Trophoblast cell (in vitro differentiated cells and primary cell): ENCODE data around the gene CLCN3.

Experiments used
- DNase-seq, 2 donors: peaks; one replicate each; pipeline ENCODE4 v3.0.0-alpha.2; 2016
- H2AFZ ChIP-seq: 2 replicates; pipeline ENCODE4 v1.6.1; 2013; ENCODE audit warnings: low read length, moderate library complexity, mild to moderate bottlenecking; ENCODE audit not compliant: insufficient read depth, poor library complexity
- H2AK5ac ChIP-seq: 2 replicates; pipeline ENCODE4 v1.6.1; 2013; ENCODE audit warnings: mild to moderate bottlenecking, low read length
- H2BK120ac ChIP-seq: 2 replicates; pipeline ENCODE4 v1.6.1; 2013; ENCODE audit warnings: low read length, mild to moderate bottlenecking, moderate library complexity; ENCODE audit not compliant: insufficient read depth, poor library complexity
- H2BK12ac ChIP-seq: 2 replicates; pipeline ENCODE4 v1.6.1; 2013; ENCODE audit warnings: mild to moderate bottlenecking, low read length, moderate library complexity
- H2BK5ac ChIP-seq: 2 replicates; pipeline ENCODE4 v1.6.1; 2013; ENCODE audit warnings: low read length, low read depth, moderate library complexity, mild to moderate bottlenecking; ENCODE audit not compliant: poor library complexity
- H3K14ac ChIP-seq: 2 replicates; pipeline ENCODE4 v1.6.1; 2013; ENCODE audit warnings: mild to moderate bottlenecking, low read length
- H3K18ac ChIP-seq: 2 replicates; pipeline ENCODE4 v1.6.1; 2013; ENCODE audit warnings: mild to moderate bottlenecking, low read length
- H3K23ac ChIP-seq: 2 replicates; pipeline ENCODE4 v1.6.1; 2013; ENCODE audit warnings: low read length
- H3K27ac ChIP-seq: 2 replicates; pipeline ENCODE4 v1.5.1; 2013; ENCODE audit warnings: low read depth, mild to moderate bottlenecking, inconsistent platforms, low read length, moderate library complexity
- H3K27me3 ChIP-seq: 2 replicates; pipeline ENCODE4 v1.6.1; 2013; ENCODE audit warnings: inconsistent platforms, mild to moderate bottlenecking, low read length, moderate library complexity; ENCODE audit not compliant: insufficient read depth
- H3K36me3 ChIP-seq, 2 experiments: 1 replicate in 1 of 2; 2 replicates in 1 of 2; pipeline ENCODE4 v1.6.1; 2013; ENCODE audit warnings: low read length in 2 of 2, mild to moderate bottlenecking in 2 of 2, moderate library complexity in 1 of 2; ENCODE audit not compliant: insufficient read depth in 2 of 2, control insufficient read depth in 1 of 2
- H3K4ac ChIP-seq: 2 replicates; pipeline ENCODE4 v1.6.1; 2013; ENCODE audit warnings: low read depth, mild to moderate bottlenecking, low read length, moderate library complexity
- H3K4me1 ChIP-seq, 2 experiments: 1 replicate in 1 of 2; 2 replicates in 1 of 2; pipeline ENCODE4 v1.6.1; 2013; ENCODE audit warnings: low read length in 2 of 2, mild to moderate bottlenecking in 2 of 2, moderate library complexity in 1 of 2; ENCODE audit not compliant: insufficient read depth in 2 of 2, control insufficient read depth in 1 of 2
- H3K4me2 ChIP-seq: 2 replicates; pipeline ENCODE4 v1.6.1; 2013; ENCODE audit warnings: inconsistent platforms, mild to moderate bottlenecking, low read length, moderate library complexity
- H3K4me3 ChIP-seq: 2 replicates; pipeline ENCODE4 v1.5.1; 2013; ENCODE audit warnings: mild to moderate bottlenecking, low read depth, low read length, inconsistent platforms
- H3K79me1 ChIP-seq: one replicate; pipeline ENCODE4 v1.6.1; 2013; ENCODE audit warnings: low read length
- H3K79me2 ChIP-seq: 2 replicates; pipeline ENCODE4 v1.6.1; 2013; ENCODE audit warnings: low read length, mild to moderate bottlenecking; ENCODE audit not compliant: control insufficient read depth, insufficient read depth, poor library complexity
- H3K9ac ChIP-seq: 2 replicates; pipeline ENCODE4 v1.6.1; 2013; ENCODE audit warnings: mild to moderate bottlenecking, low read length
- H3K9me3 ChIP-seq: 2 replicates; pipeline ENCODE4 v1.6.1; 2013; ENCODE audit warnings: low read depth, mild to moderate bottlenecking, control low read depth, inconsistent platforms, low read length; ENCODE audit not compliant: insufficient read depth
- H4K12ac ChIP-seq: 2 replicates; pipeline ENCODE4 v1.6.1; 2013; ENCODE audit warnings: low read depth, mild to moderate bottlenecking, low read length, moderate library complexity
- H4K8ac ChIP-seq: 2 replicates; pipeline ENCODE4 v1.6.1; 2013; ENCODE audit warnings: low read depth, mild to moderate bottlenecking, low read length, moderate library complexity
- H4K91ac ChIP-seq: one replicate; pipeline ENCODE4 v1.6.1; 2013; ENCODE audit warnings: low read depth, mild to moderate bottlenecking, low read length, moderate library complexity
- WGBS: extraction: QIAGEN DNeasy Blood & Tissue Kit; methylation state at CpG from one replicate; pipeline ENCODE4 v1.1.7; 2013; ENCODE audit warnings: missing lambda C conversion rate; ENCODE audit not compliant: insufficient read length, insufficient coverage; ENCODE audit errors: extremely low coverage; 5-methylcytosine and 5-hydroxymethylcytosine counted together

CLCN3 gene

GRCh38 chr4:169707958-169708643 is 87.7 kb downstream of the CLCN3 start:
- no peak overlapping the region for H2BK5ac ChIP-seq
- H2BK12ac ChIP-seq, result no peak overlapping the region
- H2AK5ac ChIP-seq, result no peak overlapping the region
- no peaks in the 10 kb centered on the region for H3K79me2 ChIP-seq
- peaks cover 0 to 2% of the 10 kb centered on the region in 2 experiments for H3K4me1 ChIP-seq
- no peaks in the 10 kb centered on the region for H3K79me1 ChIP-seq
- H3K9me3 ChIP-seq, result no peaks in the 10 kb centered on the region
- H4K91ac ChIP-seq, result no peak overlapping the region
- H3K4me2 ChIP-seq, result no peak overlapping the region
- no peak overlapping the region for H3K4ac ChIP-seq
- no peak overlapping the region for H3K9ac ChIP-seq
- no peak overlapping the region for H3K4me3 ChIP-seq
- H3K18ac ChIP-seq, result no peak overlapping the region
- DNase-seq, result no peak
- H2BK120ac ChIP-seq, result no peak overlapping the region
- peaks cover 7 to 10% of the 10 kb centered on the region in 2 experiments for H3K36me3 ChIP-seq
- H3K23ac ChIP-seq, result no peak overlapping the region
- whole genome bisulfite sequencing, result no CpG with 5 or more reads among the region's 2 CpGs
- H3K27me3 ChIP-seq, result no peaks in the 10 kb centered on the region
- H2AFZ ChIP-seq, result no peak overlapping the region
- H4K12ac ChIP-seq, result no peak overlapping the region
- no peak overlapping the region for H3K14ac ChIP-seq
- H3K27ac ChIP-seq, result no peak overlapping the region
- H4K8ac ChIP-seq, result no peak overlapping the region

GRCh38 chr4:169715826-169716225 is 95.4 kb downstream of the CLCN3 start:
- H3K14ac ChIP-seq, result no peak overlapping the region
- WGBS, result no CpG with 5 or more reads among the region's 2 CpGs
- H3K4me2 ChIP-seq, result no peak overlapping the region
- H3K4me1 ChIP-seq, result no peaks in the 10 kb centered on the region
- no peak overlapping the region for H3K4ac ChIP-seq
- H2BK120ac ChIP-seq, result no peak overlapping the region
- no peak overlapping the region for H4K8ac ChIP-seq
- H3K27ac ChIP-seq, result no peak overlapping the region
- no peak overlapping the region for H3K23ac ChIP-seq
- H3K79me2 ChIP-seq, result no peaks in the 10 kb centered on the region
- H3K9ac ChIP-seq, result no peak overlapping the region
- H3K4me3 ChIP-seq, result no peak overlapping the region
- no peak overlapping the region for H4K91ac ChIP-seq
- H3K27me3 ChIP-seq, result no peaks in the 10 kb centered on the region
- H2AFZ ChIP-seq, result no peak overlapping the region
- peaks cover 3 to 9% of the 10 kb centered on the region in 2 experiments for H3K36me3 ChIP-seq
- DNase-seq, result no peak
- no peaks in the 10 kb centered on the region for H3K9me3 ChIP-seq
- no peak overlapping the region for H4K12ac ChIP-seq
- no peak overlapping the region for H2BK12ac ChIP-seq
- no peak overlapping the region for H3K18ac ChIP-seq
- no peaks in the 10 kb centered on the region for H3K79me1 ChIP-seq
- H2AK5ac ChIP-seq, result no peak overlapping the region
- H2BK5ac ChIP-seq, result no peak overlapping the region

GRCh38 chr4:169716677-169717076 is 96.3 kb downstream of the CLCN3 start:
- no peaks in the 10 kb centered on the region for H3K27me3 ChIP-seq
- no peak overlapping the region for H3K4ac ChIP-seq
- H3K9ac ChIP-seq, result no peak overlapping the region
- no peak overlapping the region for H4K91ac ChIP-seq
- WGBS, result no CpG with 5 or more reads among the region's 1 CpG
- H3K4me3 ChIP-seq, result no peak overlapping the region
- no peak overlapping the region for H4K8ac ChIP-seq
- H3K27ac ChIP-seq, result no peak overlapping the region
- no peaks in the 10 kb centered on the region for H3K79me1 ChIP-seq
- no peak overlapping the region for H2BK120ac ChIP-seq
- H3K23ac ChIP-seq, result no peak overlapping the region
- no peak for DNase-seq
- H3K79me2 ChIP-seq, result no peaks in the 10 kb centered on the region
- H3K36me3 ChIP-seq, result peaks cover 3 to 9% of the 10 kb centered on the region in 2 experiments
- no peak overlapping the region for H2AFZ ChIP-seq
- H4K12ac ChIP-seq, result no peak overlapping the region
- H3K4me1 ChIP-seq, result no peaks in the 10 kb centered on the region
- H3K14ac ChIP-seq, result no peak overlapping the region
- H3K4me2 ChIP-seq, result no peak overlapping the region
- H3K18ac ChIP-seq, result no peak overlapping the region
- no peak overlapping the region for H2BK12ac ChIP-seq
- no peaks in the 10 kb centered on the region for H3K9me3 ChIP-seq
- no peak overlapping the region for H2AK5ac ChIP-seq
- no peak overlapping the region for H2BK5ac ChIP-seq

- Histone ChIP-seq H3K23ac (no peak overlapping the region), H3K4me2 (no peak overlapping the region), H4K12ac (no peak overlapping the region), H3K79me1 (no peaks in the 10 kb centered on the region), H4K91ac (no peak overlapping the region), H3K9ac (no peak overlapping the region), H4K8ac (no peak overlapping the region), H2BK5ac (no peak overlapping the region), H3K27me3 (no peaks in the 10 kb centered on the region), H3K14ac (no peak overlapping the region), H2AFZ (no peak overlapping the region), H3K4me3 (no peak overlapping the region), H3K9me3 (no peaks in the 10 kb centered on the region), H3K79me2 (no peaks in the 10 kb centered on the region), H3K4me1 (peaks cover 0 to 3% of the 10 kb centered on the region in 2 experiments), H3K27ac (no peak overlapping the region), H2BK120ac (no peak overlapping the region), H2BK12ac (no peak overlapping the region), H2AK5ac (no peak overlapping the region), H3K36me3 (peaks cover 0 to 4% of the 10 kb centered on the region in 2 experiments), H3K4ac (no peak overlapping the region), H3K18ac (no peak overlapping the region)
- no peak for DNase-seq
- WGBS, result no CpG with 5 or more reads among the region's 7 CpGs
Observed at GRCh38 chr4:169720529-169720928, 100.2 kb downstream of the CLCN3 start.
